ENCODE data around the gene FBXL3. TPM values are rescaled to one million over a fixed set of nuclear protein-coding genes. Genes with fewer than 3 reads are reported as not detected.
A peak's percentile ranks its signal among the peaks of the same experiment; 100 is the strongest.

Gene FBXL3
- polyA plus RNA-seq, 2 of the 4 experiments (the other 2 are of a cell fraction): 17.8 to 24.0 TPM

GRCh38 chr13:76992548-76993001 is 34.4 kb downstream of the FBXL3 start:
- peak; percentile 10 to 17 for DNase-seq (ENCODE audit: low read depth in 1 of 2, low spot score in 1 of 2)
- POLR2A ChIA-PET: interaction anchor here (1.1 to 2.9 kb wide), 2 partner anchors 13 to 34 kb away, joined by 4 to 10 read pairs; partner anchors contain the start of gene FBXL3
- CTCF ChIA-PET: interaction anchor here (2.2 kb wide), 1 partner anchor 10 kb away, joined by 5 read pairs; no protein-coding TSS in a partner anchor
- H3K4me1 ChIP-seq: peaks cover 8% of the 10 kb centered on the region; the same call in 1 of the 3 replicates
- H3K27ac ChIP-seq: peak overlapping the region; percentile 90 to 96
- H3K4me2 ChIP-seq: peak overlapping the region; percentile 86
- 4% methylated on average over 20 of the region's 20 CpGs for WGBS (ENCODE audit: missing lambda C conversion rate)
- no peak for FAIRE-seq
- no peaks in the 10 kb centered on the region for H3K9me3 ChIP-seq
- peak; percentile 27 to 30; a peak in 4 of 6 replicates for ATAC-seq
- H3K4me3 ChIP-seq: peak overlapping the region; percentile 83
- no peak for TF ChIP-seq HES2 (IDR thresholded peaks at IDR 0.05)
- no peak for TF ChIP-seq SMC3 (IDR thresholded peaks at IDR 0.05)
- TF ChIP-seq CHD2 (IDR thresholded peaks at IDR 0.05; ENCODE audit: low read length, partially characterized antibody): no peak
- no peak for TF ChIP-seq HOXA7 (CRISPR knock-in tag; IDR thresholded peaks at IDR 0.05)
- no peak for TF ChIP-seq TP53 (CRISPR knock-in tag; IDR thresholded peaks at IDR 0.05)
- no peak for TF ChIP-seq FOSB (CRISPR knock-in tag; IDR thresholded peaks at IDR 0.05)
- no peak for TF ChIP-seq RARB (CRISPR knock-in tag; IDR thresholded peaks at IDR 0.05)
- no peak for TF ChIP-seq BCL3 (IDR thresholded peaks at IDR 0.05)
- no peak for TF ChIP-seq SREBF2 (IDR thresholded peaks at IDR 0.05)
- no peak for TF ChIP-seq CBX8 (IDR thresholded peaks at IDR 0.05)
- no peak for TF ChIP-seq ESRRA (IDR thresholded peaks at IDR 0.05; ENCODE audit: borderline replicate concordance, low read length)
- no peak for TF ChIP-seq ZNF302 (CRISPR knock-in tag; IDR thresholded peaks at IDR 0.05)
- TF ChIP-seq JUNB (IDR thresholded peaks at IDR 0.05): no peak
- no peak for TF ChIP-seq REST (IDR thresholded peaks at IDR 0.05)

GRCh38 chr13:76991796-76992547 is 35.0 kb downstream of the FBXL3 start, which contains the start of gene CLN5:
Gene CLN5, plus strand, starts transcription at chr13:76992081. Its CDS starts 18 bp downstream, at chr13:76992099.
- peak within 1 kb of the TSS; percentile 83 for H3K4me3 ChIP-seq
- H3K27ac ChIP-seq: peak within 1 kb of the TSS; percentile 90 to 96
- FAIRE-seq (no peak), DNase-seq (ENCODE audit: low read depth in 1 of 2, low spot score in 1 of 2) (peak; percentile 76 to 90), ATAC-seq (peak; percentile 99)
- ChIA-PET CTCF (interaction anchor here (2.2 kb wide), 1 partner anchor 10 kb away, joined by 5 read pairs; no protein-coding TSS in a partner anchor), POLR2A (interaction anchor here (0.9 to 2.9 kb wide), 3 partner anchors 14 to 280 kb away, joined by 3 to 10 read pairs (median 4); partner anchors contain the start of gene FBXL3)
- TF ChIP-seq MAX (IDR thresholded peaks at IDR 0.05): peak; percentile 81
- TF ChIP-seq EHF (CRISPR knock-in tag; IDR thresholded peaks at IDR 0.05): no peak
- peak; percentile 79 for TF ChIP-seq POLR2A (IDR thresholded peaks at IDR 0.05; ENCODE audit: low read length)
- TF ChIP-seq CTCF (IDR thresholded peaks at IDR 0.05): no peak
- TF ChIP-seq BCL3 (IDR thresholded peaks at IDR 0.05): peak; percentile 70; the same call in 2 of the 3 replicates
- no peak for TF ChIP-seq FOSL2 (IDR thresholded peaks at IDR 0.05)
- no peak for TF ChIP-seq FOSL2 (CRISPR knock-in tag; IDR thresholded peaks at IDR 0.05)
- no peak for TF ChIP-seq HDAC2 (IDR thresholded peaks at IDR 0.05)
- peak; percentile 80 for TF ChIP-seq E2F6 (IDR thresholded peaks at IDR 0.05; ENCODE audit: borderline replicate concordance, low read depth)
- TF ChIP-seq PHF8 (IDR thresholded peaks at IDR 0.05; ENCODE audit: borderline replicate concordance, low read depth): peak; percentile 85; the same call in 1 of the 2 replicates
- no peak for TF ChIP-seq RNF2 (IDR thresholded peaks at IDR 0.05; ENCODE audit: borderline replicate concordance, low read depth)
- TF ChIP-seq JUN (IDR thresholded peaks at IDR 0.05): peak; percentile 35 to 60; a peak in 2 of 5 replicates
- TF ChIP-seq RCOR1 (IDR thresholded peaks at IDR 0.05; ENCODE audit: low read depth, low read length): no peak
- H3K9me3 ChIP-seq: no peaks in the 10 kb centered on the region
- whole genome bisulfite sequencing (ENCODE audit: missing lambda C conversion rate): 3% methylated on average over 18 of the region's 73 CpGs
- peak within 1 kb of the TSS; percentile 86 for H3K4me2 ChIP-seq
- peaks cover 8% of the 10 kb centered on the region; the same call in 1 of the 3 replicates for H3K4me1 ChIP-seq
